ENCODE results near the gene OPRD1.

DNA sequence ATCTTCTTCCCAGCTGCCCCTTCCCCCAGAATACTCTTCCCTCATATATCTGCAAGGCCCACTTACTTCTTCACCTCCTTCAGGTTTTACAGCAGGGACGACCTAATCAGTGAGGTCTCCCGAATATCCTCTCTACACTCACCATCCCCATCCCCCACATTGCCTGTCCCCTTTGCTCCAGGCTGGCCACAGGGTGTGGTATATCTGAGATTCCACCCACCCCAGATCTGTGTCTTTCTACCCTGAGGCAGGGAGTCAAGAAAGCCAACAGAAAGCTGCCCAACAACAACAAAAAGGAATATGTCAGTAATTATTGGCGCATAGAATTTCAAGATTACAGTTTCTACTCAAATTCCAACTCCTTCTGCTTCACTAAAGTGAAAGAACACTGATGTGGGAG, 30.0 kb upstream of the OPRD1 start:
- TF ChIP-seq CTCF (conservative IDR thresholded peaks at IDR 0.05; ENCODE audit: low read depth, low read length) (no peak), EZH2 (IDR thresholded peaks at IDR 0.05; ENCODE audit: borderline replicate concordance, low read depth, low read length, poor library complexity, severe bottlenecking) (no peak)

Data from A673 (cell line).